Measurements from ENCODE around the gene COL27A1. TPM values are rescaled to one million over a fixed set of nuclear protein-coding genes. Genes with fewer than 3 reads are reported as not detected.

Gene COL27A1
- polyA plus RNA-seq, 4 donors = 27.1 to 57.4 (median 42.7) TPM

DNA sequence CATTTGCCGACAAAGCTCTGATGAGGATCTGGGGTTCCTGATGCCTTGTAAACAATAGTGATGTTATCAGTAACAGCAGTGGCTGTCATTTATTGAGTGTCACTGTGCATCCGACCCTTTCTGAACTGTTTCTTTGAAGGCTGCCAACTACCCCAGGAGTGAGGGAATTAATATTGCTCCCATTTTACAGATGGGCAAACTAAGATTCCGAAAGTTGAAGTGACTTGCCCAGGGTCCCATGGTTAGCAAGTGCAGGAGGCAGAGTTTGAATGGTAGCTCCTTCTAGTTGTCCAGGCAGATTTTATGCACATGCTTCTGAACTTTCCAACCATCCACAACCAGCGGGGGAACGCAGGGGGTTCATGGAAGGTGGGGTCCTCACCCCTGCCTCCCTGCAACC, 81.9 kb downstream of the COL27A1 start:
- DNase-seq (ENCODE audit: low read depth in 4 of 4, low spot score in 2 of 4) = no peak

DNA sequence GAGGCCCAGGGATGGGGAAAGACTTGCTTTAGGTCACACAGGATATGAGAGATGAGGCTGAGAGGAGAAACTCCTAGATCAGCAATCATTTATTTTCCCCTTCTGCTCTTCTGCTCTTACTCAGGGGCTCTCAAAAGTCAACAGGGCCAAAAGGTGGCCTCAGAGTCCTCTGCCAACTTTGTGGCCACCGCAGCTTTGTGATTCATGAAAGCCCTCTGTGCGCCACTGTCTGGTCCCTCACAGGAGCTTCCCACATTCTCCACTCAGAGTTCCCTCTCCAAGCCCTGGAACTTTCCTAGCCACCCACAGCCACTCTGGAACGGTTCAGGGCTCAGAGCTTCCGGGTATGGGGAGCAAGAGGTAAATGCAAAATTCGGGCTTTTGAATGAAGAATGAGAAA, 82.4 kb downstream of the COL27A1 start:
- no peak for DNase-seq (ENCODE audit: low read depth in 4 of 4, low spot score in 2 of 4)

- no peak for DNase-seq (ENCODE audit: low read depth in 4 of 4, low spot score in 2 of 4)
These were observed 83.1 kb downstream of the COL27A1 start for GRCh38 chr9:114238472-114238871.

DNA sequence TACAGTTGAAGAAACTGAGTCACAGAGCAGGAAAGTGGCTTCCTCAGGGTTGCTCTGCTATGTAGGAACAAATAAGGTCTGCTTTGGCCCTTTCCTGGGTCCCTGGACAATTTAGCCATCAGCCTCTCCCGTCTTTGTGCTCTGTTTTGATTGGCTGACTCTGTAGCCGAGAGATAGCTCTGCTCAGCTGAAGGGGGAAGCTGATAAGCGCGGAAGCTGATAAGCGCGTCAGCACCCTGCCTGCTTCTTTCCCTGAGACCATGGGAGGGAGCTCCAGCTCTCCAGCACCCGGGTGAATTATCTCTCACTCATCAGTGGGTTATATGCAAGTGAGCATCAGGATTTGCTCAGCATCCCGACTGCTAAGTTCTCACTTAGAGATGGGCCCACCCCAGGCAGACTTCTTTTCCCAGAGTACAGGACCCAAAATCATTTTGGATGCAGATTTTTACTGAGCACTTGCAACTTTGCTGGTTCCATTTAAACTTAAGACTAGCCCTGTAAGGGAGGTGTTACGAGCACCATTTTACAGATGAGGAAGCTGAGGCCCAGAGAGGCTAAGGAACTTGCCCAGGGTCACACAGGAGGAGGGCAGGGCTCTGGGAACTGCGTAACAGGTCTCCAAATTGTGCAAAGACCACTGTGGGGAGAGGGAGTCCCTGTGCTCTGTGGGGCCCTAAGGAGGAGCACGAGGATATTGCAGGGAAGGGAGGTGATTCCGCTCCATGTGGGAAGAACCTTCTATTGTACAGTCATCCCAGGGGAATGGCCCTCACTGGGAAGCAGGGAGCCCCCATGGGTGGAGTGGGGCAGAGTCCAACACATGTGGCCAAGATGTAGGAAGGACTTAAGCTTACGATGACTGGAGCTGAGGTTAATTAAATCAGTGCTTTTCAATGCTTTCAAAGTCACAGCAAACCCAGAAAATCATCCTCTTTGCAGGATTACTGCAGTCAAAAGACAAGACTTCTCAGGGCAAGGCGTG, 83.8 kb downstream of the COL27A1 start:
- no peak for DNase-seq (ENCODE audit: low read depth in 4 of 4, low spot score in 2 of 4)

GRCh38 chr9:114240216-114240615, 84.9 kb downstream of the COL27A1 start:
- DNase-seq (ENCODE audit: low read depth in 4 of 4, low spot score in 2 of 4) = no peak

- no peak for DNase-seq (ENCODE audit: low read depth in 4 of 4, low spot score in 2 of 4)
These were observed 85.6 kb downstream of the COL27A1 start for GRCh38 chr9:114240647-114241558.

DNA sequence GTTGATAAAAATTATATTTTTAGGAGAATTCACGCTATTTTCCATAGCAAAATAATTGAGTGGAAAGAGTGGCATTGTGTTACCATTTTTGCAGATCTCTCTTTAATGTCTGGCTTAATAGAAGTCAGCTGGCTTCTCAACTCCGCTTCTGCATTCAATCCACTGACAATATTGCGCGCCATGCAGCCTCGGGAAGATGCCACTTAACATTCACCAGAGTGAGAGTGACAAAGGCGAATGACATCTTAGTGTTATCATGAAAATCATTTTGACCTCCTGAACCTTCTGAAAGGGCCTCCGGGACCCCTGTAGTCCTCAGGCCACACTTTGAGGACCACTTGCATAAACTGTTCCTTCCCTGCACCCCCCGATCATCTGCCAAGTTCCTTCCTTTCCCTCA, 87.5 kb downstream of the COL27A1 start:
- no peak for DNase-seq (ENCODE audit: low read depth in 4 of 4, low spot score in 2 of 4)

DNA sequence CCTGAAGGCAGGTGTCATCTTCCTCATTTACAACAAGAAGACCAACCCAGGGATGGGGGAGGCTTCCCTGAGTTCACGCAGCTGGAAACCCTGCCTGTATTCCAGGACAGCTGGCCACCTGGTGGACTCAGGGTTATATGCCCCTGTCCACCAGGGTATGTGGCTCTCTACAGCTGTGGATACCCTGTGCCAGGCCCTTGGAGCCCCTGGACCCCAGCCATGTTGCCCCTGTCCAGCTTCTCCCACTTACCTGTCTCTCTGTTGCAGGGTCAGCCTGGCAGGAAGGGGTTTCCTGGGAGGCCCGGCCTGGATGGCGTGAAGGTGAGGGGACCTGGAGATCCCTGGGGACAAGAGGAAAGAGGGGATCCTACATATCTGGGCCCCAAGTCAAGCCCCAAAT, 87.9 kb downstream of the COL27A1 start:
- DNase-seq (ENCODE audit: low read depth in 4 of 4, low spot score in 2 of 4) = no peak

DNA sequence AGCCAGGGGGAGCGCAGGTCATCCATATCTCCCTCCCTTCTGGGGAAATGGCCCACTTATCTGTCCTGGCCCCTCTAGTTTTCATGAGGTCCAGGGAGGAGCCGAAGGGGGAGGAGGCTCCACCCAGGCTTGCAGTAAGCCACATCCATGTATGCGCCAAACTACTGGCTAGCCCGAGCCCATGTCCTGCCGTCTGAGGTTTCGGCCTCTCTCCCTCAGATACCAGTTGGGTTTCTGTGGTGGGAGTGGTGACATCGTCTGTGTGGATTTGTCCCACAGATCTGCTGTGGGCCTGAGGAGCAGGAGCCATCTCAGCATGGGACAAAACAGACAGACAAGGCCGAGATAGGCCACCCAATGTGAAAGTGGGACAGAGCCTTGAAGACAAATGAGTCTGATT, 89.2 kb downstream of the COL27A1 start:
- DNase-seq (ENCODE audit: low read depth in 4 of 4, low spot score in 2 of 4) = no peak

DNA sequence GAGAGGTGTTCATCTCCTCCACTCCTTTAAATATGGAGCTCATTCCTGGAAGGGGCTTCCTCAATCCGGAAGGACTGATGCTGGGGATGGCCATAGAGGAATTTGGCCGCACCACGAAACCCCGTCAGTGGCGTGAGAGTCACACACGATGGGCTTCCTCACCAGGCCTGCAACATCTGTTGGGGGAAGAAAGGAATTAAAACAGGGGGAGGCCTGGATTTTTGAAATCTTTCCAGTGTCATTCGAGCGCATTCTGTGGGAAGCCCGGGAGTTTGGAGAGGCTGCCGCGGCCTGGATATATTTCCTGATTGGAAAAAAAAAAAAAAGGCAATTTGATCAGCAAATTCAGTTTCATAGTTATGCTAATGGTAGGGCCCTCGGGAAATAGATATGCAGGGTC, 91.2 kb downstream of the COL27A1 start:
- no peak for DNase-seq (ENCODE audit: low read depth in 4 of 4, low spot score in 2 of 4)

DNA sequence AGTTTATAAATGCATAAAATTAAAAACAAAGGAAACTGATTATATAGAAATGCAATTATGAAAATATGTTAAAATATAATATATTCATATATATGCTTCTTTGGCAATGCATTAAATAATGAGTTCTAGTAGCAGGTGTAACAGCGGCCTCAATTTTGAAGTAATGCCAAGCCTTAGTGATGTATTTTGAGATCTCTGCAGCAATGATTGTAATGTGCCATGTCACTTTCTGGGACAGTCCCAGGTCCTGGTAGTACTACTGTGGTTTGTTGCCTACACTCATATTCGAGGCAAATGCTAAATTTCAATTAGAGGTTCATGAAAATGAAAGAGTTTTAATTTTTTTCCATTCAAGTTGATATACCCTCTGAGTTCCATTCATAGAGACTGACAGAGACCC, 91.7 kb downstream of the COL27A1 start:
- DNase-seq (ENCODE audit: low read depth in 4 of 4, low spot score in 2 of 4) = no peak

- no peak for DNase-seq (ENCODE audit: low read depth in 4 of 4, low spot score in 2 of 4)
These were observed 92.2 kb downstream of the COL27A1 start for GRCh38 chr9:114247491-114247890.

- DNase-seq (ENCODE audit: low read depth in 4 of 4, low spot score in 2 of 4) = no peak
These were observed 93.0 kb downstream of the COL27A1 start for GRCh38 chr9:114248299-114248707.

GRCh38 chr9:114249424-114250234, 94.3 kb downstream of the COL27A1 start:
- no peak for DNase-seq (ENCODE audit: low read depth in 4 of 4, low spot score in 2 of 4)

DNA sequence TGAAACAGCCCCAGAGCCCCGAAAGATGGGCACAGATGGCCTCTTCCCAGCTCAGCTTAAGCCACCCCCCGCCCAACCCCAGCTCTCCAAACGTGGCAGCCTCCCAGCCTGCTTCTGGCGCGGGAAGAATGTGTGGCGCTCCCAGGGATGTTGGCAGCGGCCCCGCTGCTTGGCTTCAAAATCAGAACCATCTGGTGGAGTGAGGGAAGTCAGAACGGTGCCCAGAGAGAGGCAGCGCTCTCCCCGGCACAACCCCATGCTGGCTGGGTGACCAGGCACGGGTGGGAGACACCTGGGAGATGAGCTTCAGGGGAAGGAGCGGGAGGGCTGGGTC, 94.9 kb downstream of the COL27A1 start:
- no peak for DNase-seq (ENCODE audit: low read depth in 4 of 4, low spot score in 2 of 4)

- no peak for DNase-seq (ENCODE audit: low read depth in 4 of 4, low spot score in 2 of 4)
These were observed 95.3 kb downstream of the COL27A1 start for GRCh38 chr9:114250648-114251047.

DNA sequence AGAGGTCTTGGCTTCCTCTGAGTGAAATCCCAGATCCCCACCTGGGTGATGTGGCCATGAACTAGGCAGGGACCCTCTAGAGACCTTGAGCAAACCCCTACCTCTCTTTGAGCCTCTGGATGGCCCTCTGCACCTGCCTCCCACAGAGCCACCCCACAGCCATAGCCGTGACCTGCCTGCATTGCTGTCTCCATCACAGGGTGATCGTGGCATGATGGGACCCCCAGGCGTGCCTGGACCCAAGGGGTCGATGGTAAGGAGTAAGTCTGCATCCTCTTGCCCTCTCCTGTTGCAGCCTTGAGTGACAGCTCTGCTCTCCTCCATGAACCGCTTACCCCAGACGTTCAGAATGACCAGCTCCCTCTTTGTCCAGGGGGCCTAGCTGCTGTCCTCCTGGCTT, 97.1 kb downstream of the COL27A1 start:
- no peak for DNase-seq (ENCODE audit: low read depth in 4 of 4, low spot score in 2 of 4)

DNA sequence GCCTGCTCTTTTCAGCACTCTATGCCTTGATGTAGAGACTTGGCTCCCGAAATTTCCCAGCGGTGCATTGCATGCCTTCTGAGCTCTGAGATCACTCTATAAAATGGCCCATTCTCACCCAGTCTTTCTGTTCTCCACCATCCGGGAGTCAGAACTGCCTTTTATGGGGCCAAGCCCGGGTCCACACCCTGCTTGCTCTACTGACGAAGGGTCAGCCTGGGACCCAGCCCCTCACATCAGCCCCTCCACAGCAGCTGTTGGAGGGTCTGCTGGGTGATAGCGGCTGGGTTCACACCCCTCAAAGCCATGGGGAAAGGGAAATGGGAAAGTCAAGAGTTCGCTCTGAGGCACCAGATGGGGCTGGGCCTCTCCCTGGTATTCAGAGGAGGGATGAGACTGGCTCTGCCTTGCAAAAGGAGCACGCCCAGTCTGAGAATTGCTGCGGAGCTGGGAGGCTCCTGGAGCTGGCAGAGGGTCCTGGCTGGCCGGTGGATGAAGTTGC, 101.5 kb downstream of the COL27A1 start:
- DNase-seq (ENCODE audit: low read depth in 4 of 4, low spot score in 2 of 4) = no peak

GRCh38 chr9:114258218-114258617, 102.9 kb downstream of the COL27A1 start:
- DNase-seq (ENCODE audit: low read depth in 4 of 4, low spot score in 2 of 4) = no peak
